WTC11 (cell line): ENCODE data around the gene PRKN. TPM values are rescaled to one million over a fixed set of nuclear protein-coding genes. Genes with fewer than 3 reads are reported as not detected.

Source experiments
- ATAC-seq: fragments of 200-7000 bp; cut with Tn5 transposase; 2 replicates; pipeline ENCODE4 v1.10.0; 2021; ENCODE audit warnings: mild to moderate bottlenecking, moderate library complexity
- CTCF ChIA-PET: fragments of 300-600 bp; sonication (Branson Sonifier 250); formaldehyde crosslinking; loops from one replicate; lab custom pipeline; 2021; ENCODE audit warnings: antibody characterized with exemption; lab: Charles Lee
- POLR2A ChIA-PET: fragments of 350-600 bp; sonication (Branson Sonifier 250); formaldehyde crosslinking; loops from one replicate; lab custom pipeline; 2021; ENCODE audit warnings: antibody characterized with exemption; lab: Charles Lee
- DNase-seq: peaks from one replicate; pipeline ENCODE4 v3.0.0; 2021; ENCODE audit warnings: low spot score
- H3K27ac Mint-ChIP-seq: 2 replicates; pipeline ENCODE4 v1.8.0; 2021; ENCODE audit warnings: mixed read lengths
- H3K27me3 Mint-ChIP-seq: 2 replicates; pipeline ENCODE4 v1.8.0; 2021; ENCODE audit warnings: low read depth, mild to moderate bottlenecking, moderate library complexity, mixed read lengths
- H3K36me3 Mint-ChIP-seq: 2 replicates; pipeline ENCODE4 v1.8.0; 2021; ENCODE audit warnings: mixed read lengths
- H3K4me1 Mint-ChIP-seq: 2 replicates; pipeline ENCODE4 v1.8.0; 2022; ENCODE audit warnings: mixed read lengths
- H3K4me3 Mint-ChIP-seq: 2 replicates; pipeline ENCODE4 v1.8.0; 2021; ENCODE audit warnings: mild to moderate bottlenecking, moderate library complexity, mixed read lengths
- H3K9me3 Mint-ChIP-seq: 2 replicates; pipeline ENCODE4 v1.8.0; 2021; ENCODE audit warnings: mixed read lengths
- AFF4 ChIP-seq: sonication (generic); formaldehyde crosslinking; IDR thresholded peaks from 2 replicates; pipeline ENCODE4 v1.8.1; 2023; ENCODE audit warnings: mild to moderate bottlenecking, missing genetic modification reagents, borderline replicate concordance
- ATF1 ChIP-seq: sonication (generic); formaldehyde crosslinking; IDR thresholded peaks from 2 replicates; pipeline ENCODE4 v1.8.1; 2023; ENCODE audit warnings: mild to moderate bottlenecking, moderate library complexity, missing genetic modification reagents
- ATF6 ChIP-seq: sonication (generic); formaldehyde crosslinking; IDR thresholded peaks from 2 replicates; pipeline ENCODE4 v1.8.1; 2023; ENCODE audit warnings: mild to moderate bottlenecking, missing genetic modification reagents
- CBFB ChIP-seq: sonication (generic); formaldehyde crosslinking; IDR thresholded peaks from 2 replicates; pipeline ENCODE4 v1.8.1; 2022; ENCODE audit warnings: mild to moderate bottlenecking, low read depth, missing genetic modification reagents
- CDX4 ChIP-seq: fragments of 250-450 bp; sonication (Bioruptor Pico); IDR thresholded peaks from 2 replicates; pipeline ENCODE4 v1.9.0; 2021; ENCODE audit warnings: moderate library complexity, mild to moderate bottlenecking, inconsistent platforms, borderline replicate concordance
- CTCF ChIP-seq: fragments of 200-600 bp; IDR thresholded peaks from 2 replicates; pipeline ENCODE4 v1.8.0; 2022; ENCODE audit warnings: antibody characterized with exemption
- ELF4 ChIP-seq: sonication (generic); formaldehyde crosslinking; IDR thresholded peaks from 2 replicates; pipeline ENCODE4 v1.8.1; 2022; ENCODE audit warnings: low read depth, mild to moderate bottlenecking, moderate library complexity, missing genetic modification reagents
- EMX1 ChIP-seq: fragments of 250-450 bp; sonication (Bioruptor Pico); IDR thresholded peaks from 2 replicates; pipeline ENCODE4 v1.8.0; 2021; ENCODE audit warnings: mild to moderate bottlenecking
- ETV6 ChIP-seq: sonication (generic); formaldehyde crosslinking; IDR thresholded peaks from 2 replicates; pipeline ENCODE4 v1.8.1; 2022; ENCODE audit warnings: mild to moderate bottlenecking, missing genetic modification reagents
- GABPB1 ChIP-seq: sonication (generic); formaldehyde crosslinking; IDR thresholded peaks from 2 replicates; pipeline ENCODE4 v1.8.1; 2023; ENCODE audit warnings: mild to moderate bottlenecking, missing genetic modification reagents
- GTF2I ChIP-seq: fragments of 250-450 bp; sonication (Bioruptor Pico); conservative IDR thresholded peaks from 2 replicates; pipeline ENCODE4 v1.4.0; 2021; ENCODE audit warnings: mild to moderate bottlenecking
- IRF2 ChIP-seq: sonication (generic); formaldehyde crosslinking; IDR thresholded peaks from 2 replicates; pipeline ENCODE4 v1.8.0; 2022; ENCODE audit warnings: low read depth, missing genetic modification reagents, borderline replicate concordance
- JUN ChIP-seq: sonication (generic); formaldehyde crosslinking; IDR thresholded peaks from 2 replicates; pipeline ENCODE4 v1.8.0; 2023; ENCODE audit warnings: mild to moderate bottlenecking, missing genetic modification reagents
- MAX ChIP-seq: sonication (generic); formaldehyde crosslinking; IDR thresholded peaks from 2 replicates; pipeline ENCODE4 v1.8.0; 2022; ENCODE audit warnings: mild to moderate bottlenecking, missing genetic modification reagents
- NFATC4 ChIP-seq: fragments of 250-450 bp; sonication (Bioruptor Pico); IDR thresholded peaks from 2 replicates; pipeline ENCODE4 v1.9.0; 2021; ENCODE audit warnings: mild to moderate bottlenecking
- NFE2L1 ChIP-seq: sonication (generic); formaldehyde crosslinking; IDR thresholded peaks from 2 replicates; pipeline ENCODE4 v1.8.1; 2023; ENCODE audit warnings: missing genetic modification reagents
- PRRX2 ChIP-seq: fragments of 250-450 bp; sonication (Bioruptor Pico); IDR thresholded peaks from 2 replicates; pipeline ENCODE4 v1.8.0; 2021; ENCODE audit warnings: mild to moderate bottlenecking
- SMAD3 ChIP-seq: sonication (generic); formaldehyde crosslinking; IDR thresholded peaks from 2 replicates; pipeline ENCODE4 v1.8.0; 2022; ENCODE audit warnings: missing genetic modification reagents, mild to moderate bottlenecking, borderline replicate concordance
- STAT6 ChIP-seq: sonication (generic); formaldehyde crosslinking; conservative IDR thresholded peaks from 2 replicates; pipeline ENCODE4 v1.8.1; 2023; ENCODE audit warnings: mild to moderate bottlenecking, low read depth, missing genetic modification reagents, moderate library complexity
- TEAD4 ChIP-seq: sonication (generic); formaldehyde crosslinking; IDR thresholded peaks from 2 replicates; pipeline ENCODE4 v1.8.0; 2022; ENCODE audit warnings: mild to moderate bottlenecking, missing genetic modification reagents
- ZMAT4 ChIP-seq: fragments of 250-450 bp; sonication (Bioruptor Pico); IDR thresholded peaks from 2 replicates; pipeline ENCODE4 v1.9.0; 2021; ENCODE audit warnings: mild to moderate bottlenecking
- ZNF263 ChIP-seq: sonication (generic); formaldehyde crosslinking; IDR thresholded peaks from 2 replicates; pipeline ENCODE4 v1.8.1; 2022; ENCODE audit warnings: low read depth, mild to moderate bottlenecking, moderate library complexity, missing genetic modification reagents
- total RNA-seq: library from RNA; stranded (reverse); gene quantifications from 3 replicates; pipeline ENCODE4 v1.2.3, GENCODE V29; 2021

PRKN gene
- total RNA-seq, 1 experiment from 2014 or later: 0.59 TPM

GRCh38 chr6:161961796-161962195 is 765.8 kb downstream of the PRKN start:
- no peak overlapping the region for H3K27ac Mint-ChIP-seq
- POLR2A ChIA-PET: no interaction called here
- H3K9me3 Mint-ChIP-seq: peaks cover 4% of the 10 kb centered on the region
- H3K4me3 Mint-ChIP-seq: no peak overlapping the region
- H3K4me1 Mint-ChIP-seq: peaks cover 51% of the 10 kb centered on the region
- CTCF ChIA-PET: no interaction called here
- no peak for TF ChIP-seq GABPB1
- TF ChIP-seq CBFB (CRISPR knock-in tag): no peak
- TF ChIP-seq ETV6 (CRISPR knock-in tag): no peak
- no peak for TF ChIP-seq ATF6 (CRISPR knock-in tag)
- no peak for TF ChIP-seq CDX4
- TF ChIP-seq NFE2L1: no peak
- no peak for TF ChIP-seq EMX1 (CRISPR knock-in tag)
- TF ChIP-seq IRF2 (CRISPR knock-in tag): no peak
- no peak for TF ChIP-seq TEAD4 (CRISPR knock-in tag)
- TF ChIP-seq STAT6: no peak
- TF ChIP-seq, all 79 proteins: peak for 0
- DNase-seq: no peak
- H3K27me3 Mint-ChIP-seq: no peaks in the 10 kb centered on the region
- ATAC-seq: no peak
- H3K36me3 Mint-ChIP-seq: no peaks in the 10 kb centered on the region

- no peaks in the 10 kb centered on the region for H3K27me3 Mint-ChIP-seq
- CTCF ChIA-PET: no interaction called here
- DNase-seq (no peak), ATAC-seq (no peak)
- H3K9me3 Mint-ChIP-seq: peaks cover 4% of the 10 kb centered on the region
- POLR2A ChIA-PET: no interaction called here
- H3K4me1 Mint-ChIP-seq: peaks cover 55% of the 10 kb centered on the region
- TF ChIP-seq ZMAT4 (CRISPR knock-in tag): no peak
- no peak for TF ChIP-seq JUN (CRISPR knock-in tag)
- TF ChIP-seq AFF4 (CRISPR knock-in tag): no peak
- TF ChIP-seq MAX: no peak
- TF ChIP-seq ZNF263 (CRISPR knock-in tag): no peak
- no peak for TF ChIP-seq ATF1 (CRISPR knock-in tag)
- TF ChIP-seq ETV6 (CRISPR knock-in tag): no peak
- no peak for TF ChIP-seq ELF4 (CRISPR knock-in tag)
- no peak for TF ChIP-seq GTF2I (CRISPR knock-in tag)
- no peak for TF ChIP-seq CTCF
- TF ChIP-seq SMAD3 (CRISPR knock-in tag): no peak
- TF ChIP-seq PRRX2 (CRISPR knock-in tag): no peak
- no peak for TF ChIP-seq NFATC4 (CRISPR knock-in tag)
- TF ChIP-seq TEAD4 (CRISPR knock-in tag): no peak
- no peaks in the 10 kb centered on the region for H3K36me3 Mint-ChIP-seq
- no peak overlapping the region for H3K4me3 Mint-ChIP-seq
- H3K27ac Mint-ChIP-seq: no peak overlapping the region
Observed at GRCh38 chr6:161961046-161961445, 766.5 kb downstream of the PRKN start.
